ENCODE data around the gene TMEM9B. TPM values are rescaled to one million over a fixed set of nuclear protein-coding genes. Genes with fewer than 3 reads are reported as not detected.
"Not testable (repeated sequence)": the region's sequence is repeated elsewhere in the genome, so short reads cannot be mapped to it uniquely, and the experiment has no call there.

The TMEM9B gene
- polyA plus RNA-seq (2013): 23.1 TPM

- CTCF ChIA-PET: interaction anchor here (1.5 kb wide), 1 partner anchor 173 kb away, joined by 3 read pairs; no protein-coding TSS in a partner anchor
- peak; percentile 72 to 89 (median 82) for DNase-seq
- POLR2A ChIA-PET: interaction anchor here (0.5 to 1.7 kb wide), 3 partner anchors 36 to 250 kb away, joined by 3 to 5 read pairs (median 3); partner anchors contain the start of gene NRIP3
- H3K9me3 ChIP-seq (ENCODE audit: control extremely low read depth in 1 of 5, control insufficient read depth in 4 of 5, insufficient read depth in 2 of 5, low read depth in 1 of 5, low read length in 4 of 5): no peaks in the 10 kb centered on the region
- peaks cover 0 to 10% (median 5%) of the 10 kb centered on the region in 4 experiments for H3K36me3 ChIP-seq (ENCODE audit: control insufficient read depth in 4 of 4, insufficient read depth in 4 of 4, low read length in 3 of 4)
- under 1% methylated on average over 67 of the region's 67 CpGs for WGBS (ENCODE audit: insufficient coverage)
- H3K4me3 ChIP-seq (ENCODE audit: control insufficient read depth in 1 of 7, extremely low read depth in 1 of 7, insufficient read depth in 4 of 7, low read depth in 2 of 7, low read length in 6 of 7): peak within 1 kb of the TSS; percentile 79 to 95 (median 93)
- H3K27me3 ChIP-seq (replicated peaks in 2 of 5; ENCODE audit: control insufficient read depth in 4 of 5, insufficient read depth in 5 of 5, low read length in 4 of 5): no peaks in the 10 kb centered on the region
- H3K4me1 ChIP-seq (ENCODE audit: control extremely low read depth in 1 of 4, control insufficient read depth in 4 of 4, insufficient read depth in 4 of 4, low read length in 3 of 4): peaks cover 8 to 27% (median 21%) of the 10 kb centered on the region in 4 experiments
- H3K27ac ChIP-seq (ENCODE audit: insufficient read depth in 1 of 2, low read depth in 1 of 2, low read length in 2 of 2, poor library complexity in 1 of 2, severe bottlenecking in 2 of 2): peak within 1 kb of the TSS; percentile 77 to 91
Measured at GRCh38 chr11:8964324-8965320, at the start of gene TMEM9B. Gene TMEM9B (minus strand): TSS chr11:8964442. CDS start chr11:8964313, 129 bp downstream.

DNA sequence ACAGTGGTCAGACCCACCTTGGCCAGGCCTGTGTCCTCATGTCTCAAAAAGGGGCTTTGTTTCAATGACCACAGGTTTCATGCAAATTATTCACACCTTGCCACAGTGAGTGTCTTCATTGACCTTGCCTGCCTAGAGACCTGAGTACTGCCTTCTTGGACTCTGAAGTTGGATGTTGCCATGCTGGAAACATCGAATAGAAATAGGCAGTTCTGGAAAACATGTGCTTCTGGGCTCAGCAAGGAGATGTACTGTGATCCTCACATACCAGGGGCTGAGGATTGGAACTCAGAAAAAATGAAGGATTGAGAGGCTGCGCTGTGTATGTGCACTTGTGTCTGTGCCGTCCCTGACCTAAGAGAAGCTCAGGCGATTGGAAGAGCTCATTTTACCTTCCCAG lies 49.1 kb upstream of the TMEM9B start:
- ChIA-PET CTCF (interaction anchor here (1.4 to 10.8 kb wide), 6 partner anchors 10 to 494 kb away, joined by 3 to 131 read pairs (median 6); partner anchors contain the start of gene NRIP3), POLR2A (interaction anchor here (0.6 kb wide), 1 partner anchor 20 kb away, joined by 3 read pairs; no protein-coding TSS in a partner anchor)
- no peaks in the 10 kb centered on the region for H3K36me3 ChIP-seq (ENCODE audit: control insufficient read depth in 4 of 4, insufficient read depth in 4 of 4, low read length in 3 of 4)
- DNase-seq: no peak
- no peak overlapping the region for H3K27ac ChIP-seq (ENCODE audit: insufficient read depth in 1 of 2, low read depth in 1 of 2, low read length in 2 of 2, poor library complexity in 1 of 2, severe bottlenecking in 2 of 2)
- H3K4me3 ChIP-seq (ENCODE audit: control insufficient read depth in 1 of 7, extremely low read depth in 1 of 7, insufficient read depth in 4 of 7, low read depth in 2 of 7, low read length in 6 of 7): no peak overlapping the region
- WGBS (ENCODE audit: insufficient coverage): 100% methylated on average over 4 of the region's 4 CpGs
- no peaks in the 10 kb centered on the region for H3K9me3 ChIP-seq (ENCODE audit: control extremely low read depth in 1 of 5, control insufficient read depth in 4 of 5, insufficient read depth in 2 of 5, low read depth in 1 of 5, low read length in 4 of 5)
- no peaks in the 10 kb centered on the region for H3K27me3 ChIP-seq (replicated peaks in 2 of 5; ENCODE audit: control insufficient read depth in 4 of 5, insufficient read depth in 5 of 5, low read length in 4 of 5)
- H3K4me1 ChIP-seq (ENCODE audit: control extremely low read depth in 1 of 4, control insufficient read depth in 4 of 4, insufficient read depth in 4 of 4, low read length in 3 of 4): peaks cover 0 to 18% (median 13%) of the 10 kb centered on the region in 4 experiments

DNA sequence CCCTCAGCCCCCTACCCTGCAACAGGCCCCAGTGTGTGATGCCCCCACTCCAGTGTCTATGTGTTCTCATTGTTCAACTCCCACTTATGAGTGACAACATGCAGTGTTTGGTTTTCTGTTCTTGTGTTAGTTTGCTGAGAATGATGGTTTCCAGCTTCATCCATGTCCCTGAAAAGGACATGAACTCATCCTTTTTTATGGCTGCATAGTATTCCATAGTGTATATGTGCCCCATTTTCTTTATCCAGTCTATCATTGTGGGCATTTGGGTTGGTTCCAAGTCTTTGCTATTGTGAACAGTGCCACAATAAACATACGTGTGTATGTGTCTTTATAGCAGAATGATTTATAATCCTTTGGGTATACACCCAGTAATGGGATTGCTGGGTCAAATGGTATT lies 45.3 kb upstream of the TMEM9B start:
- POLR2A ChIA-PET; H3K27ac ChIP-seq (ENCODE audit: insufficient read depth in 1 of 2, low read depth in 1 of 2, low read length in 2 of 2, poor library complexity in 1 of 2, severe bottlenecking in 2 of 2); DNase-seq; H3K9me3 ChIP-seq (ENCODE audit: control extremely low read depth in 1 of 5, control insufficient read depth in 4 of 5, insufficient read depth in 2 of 5, low read depth in 1 of 5, low read length in 4 of 5); H3K36me3 ChIP-seq (ENCODE audit: control insufficient read depth in 4 of 4, insufficient read depth in 4 of 4, low read length in 3 of 4); H3K4me1 ChIP-seq (ENCODE audit: control extremely low read depth in 1 of 4, control insufficient read depth in 4 of 4, insufficient read depth in 4 of 4, low read length in 3 of 4); H3K4me3 ChIP-seq (ENCODE audit: control insufficient read depth in 1 of 7, extremely low read depth in 1 of 7, insufficient read depth in 4 of 7, low read depth in 2 of 7, low read length in 6 of 7): not testable (repeated sequence)
- H3K27me3 ChIP-seq (replicated peaks in 2 of 5; ENCODE audit: control insufficient read depth in 4 of 5, insufficient read depth in 5 of 5, low read length in 4 of 5): peaks cover 0 to 20% (median 8%) of the 10 kb centered on the region in 5 experiments
- CTCF ChIA-PET: interaction anchor here (0.8 to 10.8 kb wide), 2 partner anchors 19 to 131 kb away, joined by 3 to 131 read pairs; no protein-coding TSS in a partner anchor
- no CpG with 5 or more reads among the region's 1 CpG for WGBS (ENCODE audit: insufficient coverage)

DNA sequence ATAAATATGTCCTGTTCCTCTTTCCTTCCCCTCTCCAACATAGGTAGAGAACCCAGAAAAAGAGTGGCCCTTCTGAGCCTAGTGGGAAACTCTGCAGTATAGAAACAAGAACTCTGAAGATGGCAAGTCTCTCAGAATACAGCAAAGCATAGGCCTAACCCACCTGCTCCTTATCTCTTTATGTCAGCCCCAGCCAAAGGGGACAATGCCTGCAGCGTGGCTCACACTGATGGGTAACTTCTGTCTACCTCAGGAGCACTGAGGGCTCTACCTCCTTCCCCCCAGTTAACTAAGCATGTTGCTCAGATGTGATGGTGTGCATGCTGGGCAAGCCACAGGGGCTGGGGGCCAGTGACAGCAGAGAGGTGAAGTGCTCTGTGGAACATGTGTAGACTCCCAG lies 44.4 kb upstream of the TMEM9B start:
- WGBS (ENCODE audit: insufficient coverage): 100% methylated on average over 1 of the region's 1 CpG
- CTCF ChIA-PET: interaction anchor here (1.2 kb wide), 1 partner anchor 9 kb away, joined by 5 read pairs; no protein-coding TSS in a partner anchor
- H3K4me3 ChIP-seq (ENCODE audit: control insufficient read depth in 1 of 7, extremely low read depth in 1 of 7, insufficient read depth in 4 of 7, low read depth in 2 of 7, low read length in 6 of 7): no peak overlapping the region
- H3K4me1 ChIP-seq (ENCODE audit: control extremely low read depth in 1 of 4, control insufficient read depth in 4 of 4, insufficient read depth in 4 of 4, low read length in 3 of 4): peaks cover 0 to 11% (median 9%) of the 10 kb centered on the region in 4 experiments
- POLR2A ChIA-PET: no interaction called here
- peak in 1 of 3 donors; percentile 24 for DNase-seq
- no peaks in the 10 kb centered on the region for H3K9me3 ChIP-seq (ENCODE audit: control extremely low read depth in 1 of 5, control insufficient read depth in 4 of 5, insufficient read depth in 2 of 5, low read depth in 1 of 5, low read length in 4 of 5)
- no peaks in the 10 kb centered on the region for H3K36me3 ChIP-seq (ENCODE audit: control insufficient read depth in 4 of 4, insufficient read depth in 4 of 4, low read length in 3 of 4)
- H3K27me3 ChIP-seq (replicated peaks in 2 of 5; ENCODE audit: control insufficient read depth in 4 of 5, insufficient read depth in 5 of 5, low read length in 4 of 5): peaks cover 0 to 28% (median 8%) of the 10 kb centered on the region in 5 experiments
- H3K27ac ChIP-seq (ENCODE audit: insufficient read depth in 1 of 2, low read depth in 1 of 2, low read length in 2 of 2, poor library complexity in 1 of 2, severe bottlenecking in 2 of 2): no peak overlapping the region

- WGBS (ENCODE audit: insufficient coverage): 100% methylated on average over 3 of the region's 3 CpGs
- Histone ChIP-seq H3K27me3 (replicated peaks in 2 of 5; ENCODE audit: control insufficient read depth in 4 of 5, insufficient read depth in 5 of 5, low read length in 4 of 5) (peaks cover 0 to 34% (median 11%) of the 10 kb centered on the region in 5 experiments), H3K4me3 (ENCODE audit: control insufficient read depth in 1 of 7, extremely low read depth in 1 of 7, insufficient read depth in 4 of 7, low read depth in 2 of 7, low read length in 6 of 7) (no peak overlapping the region), H3K27ac (ENCODE audit: insufficient read depth in 1 of 2, low read depth in 1 of 2, low read length in 2 of 2, poor library complexity in 1 of 2, severe bottlenecking in 2 of 2) (no peak overlapping the region), H3K36me3 (ENCODE audit: control insufficient read depth in 4 of 4, insufficient read depth in 4 of 4, low read length in 3 of 4) (no peaks in the 10 kb centered on the region), H3K4me1 (ENCODE audit: control extremely low read depth in 1 of 4, control insufficient read depth in 4 of 4, insufficient read depth in 4 of 4, low read length in 3 of 4) (peaks cover 2 to 17% (median 15%) of the 10 kb centered on the region in 4 experiments), H3K9me3 (ENCODE audit: control extremely low read depth in 1 of 5, control insufficient read depth in 4 of 5, insufficient read depth in 2 of 5, low read depth in 1 of 5, low read length in 4 of 5) (no peaks in the 10 kb centered on the region)
- ChIA-PET CTCF (interaction anchor here (1.2 to 1.6 kb wide), 2 partner anchors 10 kb away, joined by 4 to 5 read pairs; no protein-coding TSS in a partner anchor), POLR2A (interaction anchor here (0.6 kb wide), 1 partner anchor 35 kb away, joined by 4 read pairs; no protein-coding TSS in a partner anchor)
- DNase-seq: no peak
Measured at GRCh38 chr11:9008011-9008550, 43.8 kb upstream of the TMEM9B start.

- no peak overlapping the region for H3K27ac ChIP-seq (ENCODE audit: insufficient read depth in 1 of 2, low read depth in 1 of 2, low read length in 2 of 2, poor library complexity in 1 of 2, severe bottlenecking in 2 of 2)
- ChIA-PET POLR2A (interaction anchor here (0.7 kb wide), 1 partner anchor 1018 kb away, joined by 3 read pairs; the partner anchor contains the start of gene EIF3F), CTCF (interaction anchor here (2.1 to 2.4 kb wide), 2 partner anchors 10 to 45 kb away, joined by 7 to 13 read pairs; no protein-coding TSS in a partner anchor)
- no peaks in the 10 kb centered on the region for H3K9me3 ChIP-seq (ENCODE audit: control extremely low read depth in 1 of 5, control insufficient read depth in 4 of 5, insufficient read depth in 2 of 5, low read depth in 1 of 5, low read length in 4 of 5)
- 93% methylated on average over 4 of the region's 4 CpGs for WGBS (ENCODE audit: insufficient coverage)
- H3K36me3 ChIP-seq (ENCODE audit: control insufficient read depth in 4 of 4, insufficient read depth in 4 of 4, low read length in 3 of 4): no peaks in the 10 kb centered on the region
- no peak for DNase-seq
- H3K4me3 ChIP-seq (ENCODE audit: control insufficient read depth in 1 of 7, extremely low read depth in 1 of 7, insufficient read depth in 4 of 7, low read depth in 2 of 7, low read length in 6 of 7): no peak overlapping the region
- H3K27me3 ChIP-seq (replicated peaks in 2 of 5; ENCODE audit: control insufficient read depth in 4 of 5, insufficient read depth in 5 of 5, low read length in 4 of 5): peaks cover 2 to 54% (median 20%) of the 10 kb centered on the region in 5 experiments
- H3K4me1 ChIP-seq (ENCODE audit: control extremely low read depth in 1 of 4, control insufficient read depth in 4 of 4, insufficient read depth in 4 of 4, low read length in 3 of 4): peaks cover 5 to 34% (median 29%) of the 10 kb centered on the region in 4 experiments
Measured at GRCh38 chr11:9005087-9005486, 40.8 kb upstream of the TMEM9B start.

Data from common myeloid progenitor, CD34-positive (primary cell).